Skeletal muscle cell (primary cell): ENCODE data around the gene CCDC43.

Experiments used
- DNase-seq: peaks from one replicate; pipeline ENCODE4 v3.0.0-alpha.2; 2010; ENCODE audit warnings: low read depth
- H3K4me3 ChIP-seq: 2 replicates; pipeline ENCODE4 v1.5.1; 2011; ENCODE audit warnings: low read depth, mild to moderate bottlenecking, control low read depth, low read length, moderate library complexity

CCDC43 gene

GRCh38 chr17:44630703-44631102 is 58.9 kb downstream of the CCDC43 start:
- DNase-seq: no peak
- no peak overlapping the region for H3K4me3 ChIP-seq

- no peak overlapping the region for H3K4me3 ChIP-seq
- no peak for DNase-seq
Observed at GRCh38 chr17:44629314-44629713, 60.3 kb downstream of the CCDC43 start.

GRCh38 chr17:44628243-44629188 is 61.1 kb downstream of the CCDC43 start:
- no peak overlapping the region for H3K4me3 ChIP-seq
- no peak for DNase-seq

- no peak for DNase-seq
- no peak overlapping the region for H3K4me3 ChIP-seq
Observed at GRCh38 chr17:44627513-44628242, 61.9 kb downstream of the CCDC43 start.
